Fibroblast of mammary gland (primary cell): ENCODE measurements around the gene MCCC1.
"Not testable (repeated sequence)": the region's sequence is repeated elsewhere in the genome, so short reads cannot be mapped to it uniquely, and the experiment has no call there.

Experiments used
- DNase-seq: peaks from one replicate; pipeline ENCODE4 v3.0.0-alpha.2; 2010; ENCODE audit warnings: low read depth
- H3K4me3 ChIP-seq: 2 replicates; pipeline ENCODE4 v1.5.1; 2011; ENCODE audit warnings: low read depth, mild to moderate bottlenecking, low read length, moderate library complexity; ENCODE audit not compliant: control insufficient read depth
- CTCF ChIP-seq: conservative IDR thresholded peaks from 2 replicates; pipeline ENCODE4 v1.5.1; 2011; ENCODE audit warnings: low read depth, low read length, inconsistent platforms; ENCODE audit not compliant: control insufficient read depth, insufficient read depth

Gene MCCC1

GRCh38 chr3:183120538-183121215 lies 21.4 kb upstream of the MCCC1 start:
- no peak for TF ChIP-seq CTCF
- no peak overlapping the region for H3K4me3 ChIP-seq
- DNase-seq, result no peak

GRCh38 chr3:183117056-183117455 lies 17.8 kb upstream of the MCCC1 start:
- no peak for DNase-seq
- TF ChIP-seq CTCF, result no peak
- no peak overlapping the region for H3K4me3 ChIP-seq

GRCh38 chr3:183116025-183116614 lies 16.8 kb upstream of the MCCC1 start:
- TF ChIP-seq CTCF, result no peak
- no peak overlapping the region for H3K4me3 ChIP-seq
- DNase-seq, result no peak

- DNase-seq, result no peak
- no peak overlapping the region for H3K4me3 ChIP-seq
- TF ChIP-seq CTCF, result no peak
Observed at GRCh38 chr3:183114384-183115178, 15.3 kb upstream of the MCCC1 start.

GRCh38 chr3:183109847-183110246 lies 10.6 kb upstream of the MCCC1 start:
- DNase-seq, result not testable (repeated sequence)

GRCh38 chr3:183108470-183108869 lies 9.2 kb upstream of the MCCC1 start:
- DNase-seq, result no peak
- TF ChIP-seq CTCF, result no peak
- no peak overlapping the region for H3K4me3 ChIP-seq

More at GRCh38 chr3:183109847-183110246, 10.6 kb upstream of the MCCC1 start:
- H3K4me3 ChIP-seq, result not testable (repeated sequence)

- no peak overlapping the region for H3K4me3 ChIP-seq
- no peak for TF ChIP-seq CTCF
- DNase-seq, result peak; percentile 25
Observed at GRCh38 chr3:183108001-183108449, 8.7 kb upstream of the MCCC1 start.

GRCh38 chr3:183107372-183107771 lies 8.1 kb upstream of the MCCC1 start:
- not testable (repeated sequence) for H3K4me3 ChIP-seq, DNase-seq
